WERI-Rb-1 (cell line): ENCODE measurements around the gene SPACA6.
A peak's percentile ranks its signal among the peaks of the same experiment; 100 is the strongest.

ENCODE experiments used
- DNase-seq: peaks from one replicate; pipeline ENCODE4 v3.0.0-alpha.2; 2020
- H3K27ac ChIP-seq: fragments of 250-450 bp; sonication (Bioruptor Pico); 2 replicates; pipeline ENCODE4 v1.5.1; 2020; ENCODE audit warnings: mild to moderate bottlenecking, moderate library complexity
- H3K27me3 ChIP-seq: fragments of 250-450 bp; sonication (Bioruptor Pico); 2 replicates; pipeline ENCODE4 v1.5.1; 2021; ENCODE audit warnings: mild to moderate bottlenecking, low read depth, moderate library complexity; ENCODE audit not compliant: insufficient read depth, severe bottlenecking
- H3K36me3 ChIP-seq: fragments of 250-450 bp; sonication (Bioruptor Pico); 2 replicates; pipeline ENCODE4 v1.5.1; 2020; ENCODE audit warnings: mild to moderate bottlenecking, moderate library complexity
- H3K4me3 ChIP-seq: 2 replicates; pipeline ENCODE4 v1.5.1; 2011; ENCODE audit warnings: low read depth, mild to moderate bottlenecking, control low read depth, low read length
- H3K9me3 ChIP-seq: fragments of 250-450 bp; sonication (Bioruptor Pico); 2 replicates; pipeline ENCODE4 v1.5.1; 2021; ENCODE audit warnings: mild to moderate bottlenecking, moderate library complexity; ENCODE audit not compliant: severe bottlenecking
- TF ChIP-seq, protein P1 (sequence below): IDR thresholded peaks from 2 replicates; pipeline ENCODE4 v1.5.1; 2011; ENCODE audit warnings: low read depth, mild to moderate bottlenecking, control low read depth, inconsistent platforms, low read length

The SPACA6 gene

DNA sequence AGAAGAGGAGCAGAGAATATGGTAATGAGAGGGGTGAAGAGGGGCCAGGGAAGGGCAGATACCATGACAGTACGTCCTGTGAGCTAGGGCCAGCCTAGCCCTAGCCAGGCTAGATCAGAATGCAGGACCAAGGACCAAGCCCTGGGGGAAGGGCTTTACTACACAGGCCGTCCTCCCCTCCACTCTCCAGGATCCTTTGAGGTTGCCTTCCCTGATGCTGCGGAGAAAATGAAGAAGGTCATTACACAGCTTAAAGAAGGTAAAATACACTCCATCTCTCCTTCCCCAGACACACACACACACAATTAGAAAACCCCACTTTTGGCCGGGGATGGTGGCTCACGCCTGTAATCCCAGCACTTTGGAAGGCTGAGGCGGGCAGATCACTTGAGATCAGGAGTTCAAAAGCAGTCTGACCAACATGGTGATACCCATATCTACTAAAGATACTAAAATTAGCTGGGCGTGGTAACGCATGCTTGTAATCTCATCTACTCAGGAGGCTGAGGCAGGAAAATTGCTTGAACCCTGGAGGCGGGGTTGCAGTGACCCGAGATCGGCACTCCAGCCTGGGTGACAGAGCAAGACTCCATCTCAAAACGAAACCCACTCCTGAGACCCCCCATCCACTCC lies 8.5 kb downstream of the SPACA6 start:
- Histone ChIP-seq H3K27me3 (no peaks in the 10 kb centered on the region), H3K4me3 (no peak overlapping the region), H3K36me3 (peaks cover 61% of the 10 kb centered on the region), H3K27ac (no peak overlapping the region), H3K9me3 (no peaks in the 10 kb centered on the region)
- TF ChIP-seq, protein P1, sequence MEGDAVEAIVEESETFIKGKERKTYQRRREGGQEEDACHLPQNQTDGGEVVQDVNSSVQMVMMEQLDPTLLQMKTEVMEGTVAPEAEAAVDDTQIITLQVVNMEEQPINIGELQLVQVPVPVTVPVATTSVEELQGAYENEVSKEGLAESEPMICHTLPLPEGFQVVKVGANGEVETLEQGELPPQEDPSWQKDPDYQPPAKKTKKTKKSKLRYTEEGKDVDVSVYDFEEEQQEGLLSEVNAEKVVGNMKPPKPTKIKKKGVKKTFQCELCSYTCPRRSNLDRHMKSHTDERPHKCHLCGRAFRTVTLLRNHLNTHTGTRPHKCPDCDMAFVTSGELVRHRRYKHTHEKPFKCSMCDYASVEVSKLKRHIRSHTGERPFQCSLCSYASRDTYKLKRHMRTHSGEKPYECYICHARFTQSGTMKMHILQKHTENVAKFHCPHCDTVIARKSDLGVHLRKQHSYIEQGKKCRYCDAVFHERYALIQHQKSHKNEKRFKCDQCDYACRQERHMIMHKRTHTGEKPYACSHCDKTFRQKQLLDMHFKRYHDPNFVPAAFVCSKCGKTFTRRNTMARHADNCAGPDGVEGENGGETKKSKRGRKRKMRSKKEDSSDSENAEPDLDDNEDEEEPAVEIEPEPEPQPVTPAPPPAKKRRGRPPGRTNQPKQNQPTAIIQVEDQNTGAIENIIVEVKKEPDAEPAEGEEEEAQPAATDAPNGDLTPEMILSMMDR: no peak
- no peak for DNase-seq

GRCh38 chr19:51702103-51702824 lies 9.1 kb downstream of the SPACA6 start:
- Histone ChIP-seq H3K9me3 (no peaks in the 10 kb centered on the region), H3K27me3 (no peaks in the 10 kb centered on the region), H3K36me3 (peaks cover 58% of the 10 kb centered on the region), H3K27ac (no peak overlapping the region), H3K4me3 (no peak overlapping the region)
- DNase-seq: no peak
- TF ChIP-seq, protein P1: no peak

- no peak overlapping the region for H3K27ac ChIP-seq
- DNase-seq: no peak
- TF ChIP-seq, protein P1: no peak
- no peak overlapping the region for H3K4me3 ChIP-seq
- H3K9me3 ChIP-seq: no peaks in the 10 kb centered on the region
- H3K36me3 ChIP-seq: peaks cover 59% of the 10 kb centered on the region
- no peaks in the 10 kb centered on the region for H3K27me3 ChIP-seq
These were observed 9.9 kb downstream of the SPACA6 start for GRCh38 chr19:51702825-51703574.

GRCh38 chr19:51703575-51704515 lies 10.7 kb downstream of the SPACA6 start:
- peak; percentile 96 for DNase-seq
- Histone ChIP-seq H3K9me3 (no peaks in the 10 kb centered on the region), H3K4me3 (peak overlapping the region; percentile 77), H3K27ac (peak overlapping the region; percentile 89), H3K36me3 (peaks cover 53% of the 10 kb centered on the region), H3K27me3 (no peaks in the 10 kb centered on the region)
- TF ChIP-seq, protein P1: peak; percentile 43

- Histone ChIP-seq H3K4me3 (peak overlapping the region; percentile 77), H3K36me3 (peaks cover 46% of the 10 kb centered on the region)
These were observed 11.5 kb downstream of the SPACA6 start for GRCh38 chr19:51704626-51705025.

More at GRCh38 chr19:51704626-51705025, 11.5 kb downstream of the SPACA6 start:
- TF ChIP-seq, protein P1: no peak
- DNase-seq: no peak
- Histone ChIP-seq H3K27ac (peak overlapping the region; percentile 89), H3K9me3 (no peaks in the 10 kb centered on the region), H3K27me3 (no peaks in the 10 kb centered on the region)
